Nephron (organoid): ENCODE measurements around the gene LDLR.
A peak's percentile ranks its signal among the peaks of the same experiment; 100 is the strongest.
"Not testable (repeated sequence)": the region's sequence is repeated elsewhere in the genome, so short reads cannot be mapped to it uniquely, and the experiment has no call there.

ENCODE experiments used
- H3K27ac Mint-ChIP-seq, 3 experiments: 2 replicates each; pipeline ENCODE4 v1.8.0; 2020; ENCODE audit warnings: mixed read lengths in 3 of 3, mild to moderate bottlenecking in 2 of 3, moderate library complexity in 1 of 3
- H3K27me3 Mint-ChIP-seq: 2 replicates; pipeline ENCODE4 v1.8.0; 2021; ENCODE audit warnings: low read depth, mild to moderate bottlenecking, moderate library complexity, mixed read lengths
- H3K36me3 Mint-ChIP-seq: 2 replicates; pipeline ENCODE4 v1.8.0; 2020; ENCODE audit warnings: low read depth, mixed read lengths
- H3K4me1 Mint-ChIP-seq: 2 replicates; pipeline ENCODE4 v1.8.0; 2020; ENCODE audit warnings: mixed read lengths
- H3K4me3 Mint-ChIP-seq, 3 experiments: 2 replicates each; pipeline ENCODE4 v1.8.0; 2020; ENCODE audit warnings: mild to moderate bottlenecking in 3 of 3, mixed read lengths in 3 of 3, moderate library complexity in 2 of 3
- H3K9me3 Mint-ChIP-seq: 2 replicates; pipeline ENCODE4 v1.8.0; 2020; ENCODE audit warnings: mixed read lengths
- TF ChIP-seq, protein P1 (sequence below), 3 experiments: fragments of 200-600 bp; sonication (generic); IDR thresholded peaks; one replicate each; pipeline ENCODE4 v1.5.0; 2021; ENCODE audit warnings: antibody characterized with exemption in 3 of 3; ENCODE audit not compliant: unreplicated experiment in 3 of 3

The LDLR gene

DNA sequence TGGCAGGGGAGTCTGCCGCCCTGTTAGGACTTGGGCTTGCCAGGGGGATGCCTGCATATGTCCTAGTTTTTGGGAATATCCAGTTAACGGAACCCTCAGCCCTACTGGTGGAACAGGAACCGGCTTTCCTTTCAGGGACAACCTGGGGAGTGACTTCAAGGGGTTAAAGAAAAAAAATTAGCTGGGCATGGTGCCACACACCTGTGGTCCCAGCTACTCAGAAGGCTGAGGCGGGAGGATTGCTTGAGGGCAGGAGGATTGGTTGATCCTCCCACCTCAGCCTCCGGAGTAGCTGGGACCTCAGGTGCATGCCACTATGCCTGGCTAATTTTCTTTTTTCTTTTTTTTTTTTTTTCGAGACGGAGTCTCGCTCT, 22.5 kb downstream of the LDLR start:
- no peaks in the 10 kb centered on the region for H3K9me3 Mint-ChIP-seq
- H3K4me3 Mint-ChIP-seq = no peak overlapping the region
- peaks cover 60% of the 10 kb centered on the region for H3K36me3 Mint-ChIP-seq
- no peaks in the 10 kb centered on the region for H3K4me1 Mint-ChIP-seq
- peaks cover 4% of the 10 kb centered on the region for H3K27me3 Mint-ChIP-seq
- TF ChIP-seq, protein P1, sequence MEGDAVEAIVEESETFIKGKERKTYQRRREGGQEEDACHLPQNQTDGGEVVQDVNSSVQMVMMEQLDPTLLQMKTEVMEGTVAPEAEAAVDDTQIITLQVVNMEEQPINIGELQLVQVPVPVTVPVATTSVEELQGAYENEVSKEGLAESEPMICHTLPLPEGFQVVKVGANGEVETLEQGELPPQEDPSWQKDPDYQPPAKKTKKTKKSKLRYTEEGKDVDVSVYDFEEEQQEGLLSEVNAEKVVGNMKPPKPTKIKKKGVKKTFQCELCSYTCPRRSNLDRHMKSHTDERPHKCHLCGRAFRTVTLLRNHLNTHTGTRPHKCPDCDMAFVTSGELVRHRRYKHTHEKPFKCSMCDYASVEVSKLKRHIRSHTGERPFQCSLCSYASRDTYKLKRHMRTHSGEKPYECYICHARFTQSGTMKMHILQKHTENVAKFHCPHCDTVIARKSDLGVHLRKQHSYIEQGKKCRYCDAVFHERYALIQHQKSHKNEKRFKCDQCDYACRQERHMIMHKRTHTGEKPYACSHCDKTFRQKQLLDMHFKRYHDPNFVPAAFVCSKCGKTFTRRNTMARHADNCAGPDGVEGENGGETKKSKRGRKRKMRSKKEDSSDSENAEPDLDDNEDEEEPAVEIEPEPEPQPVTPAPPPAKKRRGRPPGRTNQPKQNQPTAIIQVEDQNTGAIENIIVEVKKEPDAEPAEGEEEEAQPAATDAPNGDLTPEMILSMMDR (IDR thresholded peaks at IDR 0.05; ENCODE audit: unreplicated experiment in 3 of 3) = no peak
- no peak overlapping the region for H3K27ac Mint-ChIP-seq

DNA sequence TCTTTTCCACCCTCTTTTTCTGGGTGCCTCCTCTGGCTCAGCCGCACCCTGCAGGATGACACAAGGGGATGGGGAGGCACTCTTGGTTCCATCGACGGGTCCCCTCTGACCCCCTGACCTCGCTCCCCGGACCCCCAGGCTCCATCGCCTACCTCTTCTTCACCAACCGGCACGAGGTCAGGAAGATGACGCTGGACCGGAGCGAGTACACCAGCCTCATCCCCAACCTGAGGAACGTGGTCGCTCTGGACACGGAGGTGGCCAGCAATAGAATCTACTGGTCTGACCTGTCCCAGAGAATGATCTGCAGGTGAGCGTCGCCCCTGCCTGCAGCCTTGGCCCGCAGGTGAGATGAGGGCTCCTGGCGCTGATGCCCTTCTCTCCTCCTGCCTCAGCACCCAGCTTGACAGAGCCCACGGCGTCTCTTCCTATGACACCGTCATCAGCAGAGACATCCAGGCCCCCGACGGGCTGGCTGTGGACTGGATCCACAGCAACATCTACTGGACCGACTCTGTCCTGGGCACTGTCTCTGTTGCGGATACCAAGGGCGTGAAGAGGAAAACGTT, 24.0 kb downstream of the LDLR start:
- Mint-ChIP-seq H3K4me3 (no peak overlapping the region), H3K27ac (peak overlapping the region in 1 of 3 experiments; percentile 17), H3K27me3 (peaks cover 5% of the 10 kb centered on the region), H3K4me1 (no peaks in the 10 kb centered on the region), H3K36me3 (peaks cover 67% of the 10 kb centered on the region), H3K9me3 (no peaks in the 10 kb centered on the region)
- TF ChIP-seq, protein P1 (IDR thresholded peaks at IDR 0.05; ENCODE audit: unreplicated experiment in 3 of 3) = no peak

DNA sequence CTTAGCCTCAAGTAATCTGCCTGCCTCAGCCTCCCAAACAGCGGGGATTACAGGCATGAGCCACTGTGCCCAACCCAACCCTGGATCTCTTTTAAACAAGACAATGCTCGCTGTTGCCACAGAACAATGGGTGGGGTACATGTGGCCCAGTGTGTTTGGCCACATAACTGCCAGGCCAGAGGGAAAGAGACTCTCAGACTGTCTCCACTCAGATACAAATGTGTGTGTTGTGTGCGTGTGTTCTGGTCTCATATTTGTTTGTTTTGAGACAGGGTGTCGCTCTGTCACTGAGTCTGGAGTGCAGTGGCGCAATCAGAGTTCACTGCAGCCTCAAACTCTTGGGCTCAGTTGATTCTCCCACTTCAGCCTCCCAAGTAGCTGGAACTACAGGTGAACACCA, 25.8 kb downstream of the LDLR start:
- TF ChIP-seq, protein P1 (IDR thresholded peaks at IDR 0.05; ENCODE audit: unreplicated experiment in 3 of 3) = no peak
- peaks cover 73% of the 10 kb centered on the region for H3K36me3 Mint-ChIP-seq
- no peaks in the 10 kb centered on the region for H3K9me3 Mint-ChIP-seq
- no peaks in the 10 kb centered on the region for H3K4me1 Mint-ChIP-seq
- peaks cover 5% of the 10 kb centered on the region for H3K27me3 Mint-ChIP-seq
- H3K27ac Mint-ChIP-seq = no peak overlapping the region
- no peak overlapping the region for H3K4me3 Mint-ChIP-seq

DNA sequence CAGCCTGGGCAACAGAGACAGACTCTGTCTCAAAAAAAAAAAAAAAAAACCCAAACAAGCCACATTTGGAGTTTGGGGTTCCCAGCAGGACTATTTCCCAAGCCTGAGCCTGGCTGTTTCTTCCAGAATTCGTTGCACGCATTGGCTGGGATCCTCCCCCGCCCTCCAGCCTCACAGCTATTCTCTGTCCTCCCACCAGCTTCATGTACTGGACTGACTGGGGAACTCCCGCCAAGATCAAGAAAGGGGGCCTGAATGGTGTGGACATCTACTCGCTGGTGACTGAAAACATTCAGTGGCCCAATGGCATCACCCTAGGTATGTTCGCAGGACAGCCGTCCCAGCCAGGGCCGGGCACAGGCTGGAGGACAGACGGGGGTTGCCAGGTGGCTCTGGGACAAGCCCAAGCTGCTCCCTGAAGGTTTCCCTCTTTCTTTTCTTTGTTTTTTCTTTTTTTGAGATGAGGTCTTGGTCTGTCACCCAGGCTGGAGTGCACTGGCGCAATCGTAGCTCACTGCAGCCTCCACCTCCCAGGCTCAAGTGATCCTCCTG, 26.7 kb downstream of the LDLR start:
- peaks cover 76% of the 10 kb centered on the region for H3K36me3 Mint-ChIP-seq
- H3K27ac Mint-ChIP-seq = no peak overlapping the region
- no peaks in the 10 kb centered on the region for H3K9me3 Mint-ChIP-seq
- H3K27me3 Mint-ChIP-seq = peaks cover 5% of the 10 kb centered on the region
- no peaks in the 10 kb centered on the region for H3K4me1 Mint-ChIP-seq
- no peak overlapping the region for H3K4me3 Mint-ChIP-seq
- TF ChIP-seq, protein P1 (IDR thresholded peaks at IDR 0.05; ENCODE audit: unreplicated experiment in 3 of 3) = no peak

DNA sequence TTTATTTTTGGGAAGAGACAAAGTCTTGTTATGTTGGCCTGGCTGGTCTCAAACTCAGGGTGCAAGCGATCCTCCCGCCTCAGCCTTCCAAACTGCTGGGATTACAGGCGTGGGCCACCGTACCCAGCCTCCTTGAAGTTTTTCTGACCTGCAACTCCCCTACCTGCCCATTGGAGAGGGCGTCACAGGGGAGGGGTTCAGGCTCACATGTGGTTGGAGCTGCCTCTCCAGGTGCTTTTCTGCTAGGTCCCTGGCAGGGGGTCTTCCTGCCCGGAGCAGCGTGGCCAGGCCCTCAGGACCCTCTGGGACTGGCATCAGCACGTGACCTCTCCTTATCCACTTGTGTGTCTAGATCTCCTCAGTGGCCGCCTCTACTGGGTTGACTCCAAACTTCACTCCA, 27.2 kb downstream of the LDLR start:
- TF ChIP-seq, protein P1 (IDR thresholded peaks at IDR 0.05; ENCODE audit: unreplicated experiment in 3 of 3) = no peak
- no peaks in the 10 kb centered on the region for H3K9me3 Mint-ChIP-seq
- H3K4me3 Mint-ChIP-seq = no peak overlapping the region
- no peaks in the 10 kb centered on the region for H3K4me1 Mint-ChIP-seq
- H3K36me3 Mint-ChIP-seq = peaks cover 76% of the 10 kb centered on the region
- H3K27ac Mint-ChIP-seq = no peak overlapping the region
- H3K27me3 Mint-ChIP-seq = peaks cover 5% of the 10 kb centered on the region

DNA sequence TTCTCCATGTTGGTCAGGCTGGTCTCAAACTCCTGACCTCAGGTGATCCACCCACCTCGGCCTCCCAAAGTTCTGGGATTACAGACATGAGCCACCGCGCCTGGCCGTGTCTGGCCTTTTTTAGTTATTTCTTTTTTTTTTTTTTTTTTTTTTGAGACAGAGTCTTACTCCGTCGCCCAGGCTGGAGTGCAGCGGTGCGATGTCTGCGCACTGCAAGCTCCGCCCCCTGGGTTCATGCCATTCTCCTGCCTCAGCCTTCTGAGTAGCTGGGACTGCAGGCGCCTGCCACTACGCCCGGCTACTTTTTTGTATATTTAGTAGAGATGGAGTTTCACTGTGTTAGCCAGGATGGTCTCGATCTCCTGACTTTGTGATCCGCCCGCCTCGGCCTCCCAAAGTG, 32.7 kb downstream of the LDLR start:
- not testable (repeated sequence) for H3K4me3 Mint-ChIP-seq, H3K9me3 Mint-ChIP-seq, H3K27me3 Mint-ChIP-seq, H3K4me1 Mint-ChIP-seq, H3K27ac Mint-ChIP-seq
- peaks cover 60% of the 10 kb centered on the region for H3K36me3 Mint-ChIP-seq
